ENCODE data around the gene COL6A2. TPM values are rescaled to one million over a fixed set of nuclear protein-coding genes. Genes with fewer than 3 reads are reported as not detected.

COL6A2 gene
- total and polyA plus RNA-seq, 10 of the 15 experiments (the other 5 are each of a cell fraction or from before 2014, with no cell fraction given): 0.16 to 1.3 (median 0.34) TPM; not detected in 7

DNA sequence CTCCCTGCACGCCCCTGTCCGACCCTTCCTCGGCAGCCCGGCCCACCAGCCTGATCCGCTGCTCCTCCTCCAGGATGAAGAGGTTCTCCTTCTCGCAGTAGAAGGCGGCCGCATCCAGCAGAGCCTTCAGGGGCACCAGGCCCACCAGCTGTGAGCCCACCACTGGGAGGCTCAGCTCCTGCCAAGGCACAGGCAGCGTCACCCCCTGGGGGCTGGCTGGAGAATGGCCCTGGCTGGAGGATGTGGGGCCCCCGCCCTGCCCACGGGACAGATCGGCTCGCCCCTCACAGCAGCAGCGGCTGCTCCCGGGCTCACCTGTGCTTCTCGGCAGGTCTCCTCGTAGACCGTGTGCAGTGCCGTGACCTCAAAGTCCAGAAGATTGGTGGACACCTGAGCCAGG lies 52.2 kb downstream of the COL6A2 start:
- SMC1A ChIA-PET (ENCODE audit: uncharacterized antibody, unreplicated experiment): no interaction called here
- Histone ChIP-seq H3K36me3 (ENCODE audit: control insufficient read depth in 2 of 2, insufficient read depth in 2 of 2, low read length in 1 of 2) (no peaks in the 10 kb centered on the region), H3K4me1 (ENCODE audit: control insufficient read depth, insufficient read depth, low read length) (no peaks in the 10 kb centered on the region), H3K4me2 (ENCODE audit: control insufficient read depth, insufficient read depth) (no peak overlapping the region), H3K4me3 (no peak overlapping the region), H3K9ac (ENCODE audit: control insufficient read depth, insufficient read depth, low read length) (no peak overlapping the region), H2AFZ (ENCODE audit: control insufficient read depth, low read depth, low read length) (no peak overlapping the region), H4K20me1 (ENCODE audit: control insufficient read depth, insufficient read depth) (no peaks in the 10 kb centered on the region), H3K9me3 (replicated peaks; ENCODE audit: control insufficient read depth, insufficient read depth, low read length) (no peaks in the 10 kb centered on the region), H3K79me2 (ENCODE audit: control insufficient read depth, insufficient read depth, low read length) (no peaks in the 10 kb centered on the region), H3K27ac (ENCODE audit: control insufficient read depth, insufficient read depth) (no peak overlapping the region), H3K27me3 (replicated peaks in 1 of 2; ENCODE audit: control insufficient read depth in 2 of 2, insufficient read depth in 2 of 2, low read length in 1 of 2) (no peaks in the 10 kb centered on the region)
- no peak for DNase-seq (ENCODE audit: low read depth, low spot score)
- WGBS (ENCODE audit: insufficient coverage, insufficient replicate concordance, low lambda C conversion rate, missing lambda C conversion rate): 54% methylated on average over 19 of the region's 19 CpGs
- RAD21 ChIA-PET (ENCODE audit: unreplicated experiment): no interaction called here
- in situ Hi-C loops (cut with MboI): no loop called here
- no peak for ATAC-seq
- POLR2A ChIA-PET: no interaction called here
- CTCF ChIA-PET: no interaction called here
- BruUV-seq (replicated peaks): no TSS peak
- FAIRE-seq: no peak
- intact Hi-C loops (cut with micrococcal nuclease; ENCODE audit: unreplicated experiment): no loop called here
- TF ChIP-seq, protein P1, sequence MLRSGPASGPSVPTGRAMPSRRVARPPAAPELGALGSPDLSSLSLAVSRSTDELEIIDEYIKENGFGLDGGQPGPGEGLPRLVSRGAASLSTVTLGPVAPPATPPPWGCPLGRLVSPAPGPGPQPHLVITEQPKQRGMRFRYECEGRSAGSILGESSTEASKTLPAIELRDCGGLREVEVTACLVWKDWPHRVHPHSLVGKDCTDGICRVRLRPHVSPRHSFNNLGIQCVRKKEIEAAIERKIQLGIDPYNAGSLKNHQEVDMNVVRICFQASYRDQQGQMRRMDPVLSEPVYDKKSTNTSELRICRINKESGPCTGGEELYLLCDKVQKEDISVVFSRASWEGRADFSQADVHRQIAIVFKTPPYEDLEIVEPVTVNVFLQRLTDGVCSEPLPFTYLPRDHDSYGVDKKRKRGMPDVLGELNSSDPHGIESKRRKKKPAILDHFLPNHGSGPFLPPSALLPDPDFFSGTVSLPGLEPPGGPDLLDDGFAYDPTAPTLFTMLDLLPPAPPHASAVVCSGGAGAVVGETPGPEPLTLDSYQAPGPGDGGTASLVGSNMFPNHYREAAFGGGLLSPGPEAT (IDR thresholded peaks at IDR 0.05; ENCODE audit: low read depth): no peak
- no peak for TF ChIP-seq EP300 (IDR thresholded peaks at IDR 0.05; ENCODE audit: borderline replicate concordance in 1 of 2, control insufficient read depth in 1 of 2, low read depth in 2 of 2, low read length in 2 of 2)
- no peak for TF ChIP-seq ZNF217 (IDR thresholded peaks at IDR 0.05)
- TF ChIP-seq POLR2AphosphoS5 (IDR thresholded peaks at IDR 0.05; ENCODE audit: low read length): no peak
- no peak for TF ChIP-seq MTA3 (IDR thresholded peaks at IDR 0.05; ENCODE audit: borderline replicate concordance, low read length)
- no peak for TF ChIP-seq RBBP5 (conservative IDR thresholded peaks at IDR 0.05)
- TF ChIP-seq ATF7 (IDR thresholded peaks at IDR 0.05; ENCODE audit: low read depth): no peak
- TF ChIP-seq, protein P2, sequence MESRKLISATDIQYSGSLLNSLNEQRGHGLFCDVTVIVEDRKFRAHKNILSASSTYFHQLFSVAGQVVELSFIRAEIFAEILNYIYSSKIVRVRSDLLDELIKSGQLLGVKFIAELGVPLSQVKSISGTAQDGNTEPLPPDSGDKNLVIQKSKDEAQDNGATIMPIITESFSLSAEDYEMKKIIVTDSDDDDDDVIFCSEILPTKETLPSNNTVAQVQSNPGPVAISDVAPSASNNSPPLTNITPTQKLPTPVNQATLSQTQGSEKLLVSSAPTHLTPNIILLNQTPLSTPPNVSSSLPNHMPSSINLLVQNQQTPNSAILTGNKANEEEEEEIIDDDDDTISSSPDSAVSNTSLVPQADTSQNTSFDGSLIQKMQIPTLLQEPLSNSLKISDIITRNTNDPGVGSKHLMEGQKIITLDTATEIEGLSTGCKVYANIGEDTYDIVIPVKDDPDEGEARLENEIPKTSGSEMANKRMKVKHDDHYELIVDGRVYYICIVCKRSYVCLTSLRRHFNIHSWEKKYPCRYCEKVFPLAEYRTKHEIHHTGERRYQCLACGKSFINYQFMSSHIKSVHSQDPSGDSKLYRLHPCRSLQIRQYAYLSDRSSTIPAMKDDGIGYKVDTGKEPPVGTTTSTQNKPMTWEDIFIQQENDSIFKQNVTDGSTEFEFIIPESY (IDR thresholded peaks at IDR 0.05): no peak
- TF ChIP-seq, protein P3, sequence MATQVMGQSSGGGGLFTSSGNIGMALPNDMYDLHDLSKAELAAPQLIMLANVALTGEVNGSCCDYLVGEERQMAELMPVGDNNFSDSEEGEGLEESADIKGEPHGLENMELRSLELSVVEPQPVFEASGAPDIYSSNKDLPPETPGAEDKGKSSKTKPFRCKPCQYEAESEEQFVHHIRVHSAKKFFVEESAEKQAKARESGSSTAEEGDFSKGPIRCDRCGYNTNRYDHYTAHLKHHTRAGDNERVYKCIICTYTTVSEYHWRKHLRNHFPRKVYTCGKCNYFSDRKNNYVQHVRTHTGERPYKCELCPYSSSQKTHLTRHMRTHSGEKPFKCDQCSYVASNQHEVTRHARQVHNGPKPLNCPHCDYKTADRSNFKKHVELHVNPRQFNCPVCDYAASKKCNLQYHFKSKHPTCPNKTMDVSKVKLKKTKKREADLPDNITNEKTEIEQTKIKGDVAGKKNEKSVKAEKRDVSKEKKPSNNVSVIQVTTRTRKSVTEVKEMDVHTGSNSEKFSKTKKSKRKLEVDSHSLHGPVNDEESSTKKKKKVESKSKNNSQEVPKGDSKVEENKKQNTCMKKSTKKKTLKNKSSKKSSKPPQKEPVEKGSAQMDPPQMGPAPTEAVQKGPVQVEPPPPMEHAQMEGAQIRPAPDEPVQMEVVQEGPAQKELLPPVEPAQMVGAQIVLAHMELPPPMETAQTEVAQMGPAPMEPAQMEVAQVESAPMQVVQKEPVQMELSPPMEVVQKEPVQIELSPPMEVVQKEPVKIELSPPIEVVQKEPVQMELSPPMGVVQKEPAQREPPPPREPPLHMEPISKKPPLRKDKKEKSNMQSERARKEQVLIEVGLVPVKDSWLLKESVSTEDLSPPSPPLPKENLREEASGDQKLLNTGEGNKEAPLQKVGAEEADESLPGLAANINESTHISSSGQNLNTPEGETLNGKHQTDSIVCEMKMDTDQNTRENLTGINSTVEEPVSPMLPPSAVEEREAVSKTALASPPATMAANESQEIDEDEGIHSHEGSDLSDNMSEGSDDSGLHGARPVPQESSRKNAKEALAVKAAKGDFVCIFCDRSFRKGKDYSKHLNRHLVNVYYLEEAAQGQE (IDR thresholded peaks at IDR 0.05; ENCODE audit: low read depth, low read length): no peak
- TF ChIP-seq GABPA (IDR thresholded peaks at IDR 0.05; ENCODE audit: low read depth): no peak
- TF ChIP-seq, protein P4, sequence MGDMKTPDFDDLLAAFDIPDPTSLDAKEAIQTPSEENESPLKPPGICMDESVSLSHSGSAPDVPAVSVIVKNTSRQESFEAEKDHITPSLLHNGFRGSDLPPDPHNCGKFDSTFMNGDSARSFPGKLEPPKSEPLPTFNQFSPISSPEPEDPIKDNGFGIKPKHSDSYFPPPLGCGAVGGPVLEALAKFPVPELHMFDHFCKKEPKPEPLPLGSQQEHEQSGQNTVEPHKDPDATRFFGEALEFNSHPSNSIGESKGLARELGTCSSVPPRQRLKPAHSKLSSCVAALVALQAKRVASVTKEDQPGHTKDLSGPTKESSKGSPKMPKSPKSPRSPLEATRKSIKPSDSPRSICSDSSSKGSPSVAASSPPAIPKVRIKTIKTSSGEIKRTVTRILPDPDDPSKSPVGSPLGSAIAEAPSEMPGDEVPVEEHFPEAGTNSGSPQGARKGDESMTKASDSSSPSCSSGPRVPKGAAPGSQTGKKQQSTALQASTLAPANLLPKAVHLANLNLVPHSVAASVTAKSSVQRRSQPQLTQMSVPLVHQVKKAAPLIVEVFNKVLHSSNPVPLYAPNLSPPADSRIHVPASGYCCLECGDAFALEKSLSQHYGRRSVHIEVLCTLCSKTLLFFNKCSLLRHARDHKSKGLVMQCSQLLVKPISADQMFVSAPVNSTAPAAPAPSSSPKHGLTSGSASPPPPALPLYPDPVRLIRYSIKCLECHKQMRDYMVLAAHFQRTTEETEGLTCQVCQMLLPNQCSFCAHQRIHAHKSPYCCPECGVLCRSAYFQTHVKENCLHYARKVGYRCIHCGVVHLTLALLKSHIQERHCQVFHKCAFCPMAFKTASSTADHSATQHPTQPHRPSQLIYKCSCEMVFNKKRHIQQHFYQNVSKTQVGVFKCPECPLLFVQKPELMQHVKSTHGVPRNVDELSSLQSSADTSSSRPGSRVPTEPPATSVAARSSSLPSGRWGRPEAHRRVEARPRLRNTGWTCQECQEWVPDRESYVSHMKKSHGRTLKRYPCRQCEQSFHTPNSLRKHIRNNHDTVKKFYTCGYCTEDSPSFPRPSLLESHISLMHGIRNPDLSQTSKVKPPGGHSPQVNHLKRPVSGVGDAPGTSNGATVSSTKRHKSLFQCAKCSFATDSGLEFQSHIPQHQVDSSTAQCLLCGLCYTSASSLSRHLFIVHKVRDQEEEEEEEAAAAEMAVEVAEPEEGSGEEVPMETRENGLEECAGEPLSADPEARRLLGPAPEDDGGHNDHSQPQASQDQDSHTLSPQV (IDR thresholded peaks at IDR 0.05): no peak
- TF ChIP-seq, protein P5, sequence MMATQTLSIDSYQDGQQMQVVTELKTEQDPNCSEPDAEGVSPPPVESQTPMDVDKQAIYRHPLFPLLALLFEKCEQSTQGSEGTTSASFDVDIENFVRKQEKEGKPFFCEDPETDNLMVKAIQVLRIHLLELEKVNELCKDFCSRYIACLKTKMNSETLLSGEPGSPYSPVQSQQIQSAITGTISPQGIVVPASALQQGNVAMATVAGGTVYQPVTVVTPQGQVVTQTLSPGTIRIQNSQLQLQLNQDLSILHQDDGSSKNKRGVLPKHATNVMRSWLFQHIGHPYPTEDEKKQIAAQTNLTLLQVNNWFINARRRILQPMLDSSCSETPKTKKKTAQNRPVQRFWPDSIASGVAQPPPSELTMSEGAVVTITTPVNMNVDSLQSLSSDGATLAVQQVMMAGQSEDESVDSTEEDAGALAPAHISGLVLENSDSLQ (IDR thresholded peaks at IDR 0.05): no peak
